IPS DF 19.7 (cell line): Measurements from ENCODE around the gene CMBL.
"Not testable (repeated sequence)": the region's sequence is repeated elsewhere in the genome, so short reads cannot be mapped to it uniquely, and the experiment has no call there.

Experiments used
- DNase-seq: peaks from one replicate; pipeline ENCODE4 v3.0.0-alpha.2; 2013; ENCODE audit warnings: low read depth, low spot score

The CMBL gene

GRCh38 chr5:10257870-10258269 is 49.8 kb downstream of the CMBL start:
- DNase-seq = no peak

- no peak for DNase-seq
These were observed 53.0 kb downstream of the CMBL start for GRCh38 chr5:10254686-10255085.

- no peak for DNase-seq
These were observed 54.3 kb downstream of the CMBL start for GRCh38 chr5:10253390-10253789.

- DNase-seq = no peak
These were observed 56.3 kb downstream of the CMBL start for GRCh38 chr5:10251405-10251804.

- no peak for DNase-seq
These were observed 56.9 kb downstream of the CMBL start for GRCh38 chr5:10250806-10251276.

GRCh38 chr5:10249948-10250805 is 57.5 kb downstream of the CMBL start, which contains the start of gene CCT5:
Gene CCT5 (plus strand): TSS chr5:10250280. CDS start chr5:10250341, 61 bp downstream.
- DNase-seq = peak; percentile 81

GRCh38 chr5:10248378-10249260 is 59.1 kb downstream of the CMBL start:
- no peak for DNase-seq

- DNase-seq = not testable (repeated sequence)
These were observed 60.5 kb downstream of the CMBL start for GRCh38 chr5:10247217-10247616.

GRCh38 chr5:10246761-10247160 is 60.9 kb downstream of the CMBL start:
- DNase-seq = no peak

GRCh38 chr5:10244342-10244944 is 63.3 kb downstream of the CMBL start:
- DNase-seq = no peak

GRCh38 chr5:10243660-10244240 is 64.0 kb downstream of the CMBL start:
- DNase-seq = no peak

GRCh38 chr5:10235350-10235749 is 72.4 kb downstream of the CMBL start:
- no peak for DNase-seq

GRCh38 chr5:10233505-10233904 is 74.2 kb downstream of the CMBL start:
- DNase-seq = no peak

GRCh38 chr5:10233011-10233410 is 74.7 kb downstream of the CMBL start:
- no peak for DNase-seq

- no peak for DNase-seq
These were observed 75.3 kb downstream of the CMBL start for GRCh38 chr5:10232386-10232785.

- DNase-seq = no peak
These were observed 78.2 kb downstream of the CMBL start for GRCh38 chr5:10229306-10230048.

GRCh38 chr5:10228288-10228687 is 79.4 kb downstream of the CMBL start:
- no peak for DNase-seq
